HG02678 (cell line): ENCODE measurements around the gene FAM200C.
A peak's percentile ranks its signal among the peaks of the same experiment; 100 is the strongest.
"Not testable (repeated sequence)": the region's sequence is repeated elsewhere in the genome, so short reads cannot be mapped to it uniquely, and the experiment has no call there.

Experiments used
- ATAC-seq: cut with Tn5 transposase; IDR thresholded peaks from one replicate; pipeline ENCODE4 v1.9.1; 2021; ENCODE audit warnings: mild to moderate bottlenecking, moderate library complexity; ENCODE audit not compliant: unreplicated experiment

The FAM200C gene

GRCh38 chr5:160399402-160400353 lies at the start of gene FAM200C:
TSS of gene FAM200C (minus strand) at chr5:160400054. CDS start at chr5:160395490, 4,564 bp downstream.
- peak; percentile 81 for ATAC-seq

GRCh38 chr5:160449458-160449857 lies 49.6 kb upstream of the FAM200C start:
- no peak for ATAC-seq

GRCh38 chr5:160448886-160449285 lies 49.0 kb upstream of the FAM200C start:
- ATAC-seq: no peak

GRCh38 chr5:160445751-160446150 lies 45.9 kb upstream of the FAM200C start:
- ATAC-seq: no peak

- peak; percentile 53 for ATAC-seq
Measured at GRCh38 chr5:160445132-160445531, 45.3 kb upstream of the FAM200C start.

GRCh38 chr5:160444407-160444806 lies 44.6 kb upstream of the FAM200C start:
- no peak for ATAC-seq

- ATAC-seq: peak; percentile 17
Measured at GRCh38 chr5:160442824-160443431, 43.1 kb upstream of the FAM200C start.

- ATAC-seq: no peak
Measured at GRCh38 chr5:160441311-160441781, 41.5 kb upstream of the FAM200C start.

GRCh38 chr5:160439205-160439600 lies 39.3 kb upstream of the FAM200C start:
- ATAC-seq: peak; percentile 59

- ATAC-seq: peak; percentile 31
Measured at GRCh38 chr5:160438316-160439204, 38.7 kb upstream of the FAM200C start.

- no peak for ATAC-seq
Measured at GRCh38 chr5:160437271-160437670, 37.4 kb upstream of the FAM200C start.

- ATAC-seq: not testable (repeated sequence)
Measured at GRCh38 chr5:160436661-160437060, 36.8 kb upstream of the FAM200C start.

GRCh38 chr5:160436017-160436416 lies 36.2 kb upstream of the FAM200C start:
- no peak for ATAC-seq

GRCh38 chr5:160435532-160435931 lies 35.7 kb upstream of the FAM200C start:
- no peak for ATAC-seq

- ATAC-seq: peak; percentile 78
Measured at GRCh38 chr5:160434022-160434531, 34.2 kb upstream of the FAM200C start.

- no peak for ATAC-seq
Measured at GRCh38 chr5:160432787-160433186, 32.9 kb upstream of the FAM200C start.

- ATAC-seq: peak; percentile 23
Measured at GRCh38 chr5:160432196-160432595, 32.3 kb upstream of the FAM200C start.

GRCh38 chr5:160427607-160428006 lies 27.8 kb upstream of the FAM200C start:
- ATAC-seq: no peak

- no peak for ATAC-seq
Measured at GRCh38 chr5:160423099-160423498, 23.2 kb upstream of the FAM200C start.

- ATAC-seq: peak; percentile 71
Measured at GRCh38 chr5:160421625-160422258, 21.9 kb upstream of the FAM200C start, which contains the start of gene PTTG1. TSS of gene PTTG1 (plus strand) at chr5:160421855. CDS start at chr5:160422313, 458 bp downstream.
